H1 (cell line): Measurements from ENCODE around the gene SERPINB11. TPM values are rescaled to one million over a fixed set of nuclear protein-coding genes. Genes with fewer than 3 reads are reported as not detected.

Experiments used
- BRCA1 ChIP-seq: IDR thresholded peaks from 2 replicates; pipeline ENCODE4 v1.6.1; 2012; ENCODE audit warnings: low read depth, low read length, improper control_type of control experiment
- CTBP2 ChIP-seq: IDR thresholded peaks from 2 replicates; pipeline ENCODE4 v1.7.0; 2011; ENCODE audit warnings: borderline replicate concordance, mild to moderate bottlenecking, moderate library complexity, mixed read lengths, low read length; ENCODE audit not compliant: insufficient read depth, insufficient read length
- EZH2 ChIP-seq: fragments of 200-600 bp; sonication (generic); IDR thresholded peaks from 2 replicates; pipeline ENCODE4 v1.7.1; 2012; ENCODE audit warnings: low read depth, mild to moderate bottlenecking, moderate library complexity, low read length, inconsistent platforms; ENCODE audit not compliant: severe bottlenecking
- KDM5A ChIP-seq: fragments of 200-600 bp; IDR thresholded peaks from 2 replicates; pipeline ENCODE4 v1.7.1; 2012; ENCODE audit warnings: mild to moderate bottlenecking, low read length, inconsistent platforms, mixed read lengths
- RBBP5 ChIP-seq: IDR thresholded peaks from 2 replicates; pipeline ENCODE4 v1.7.1; 2012; ENCODE audit warnings: low read depth, mild to moderate bottlenecking, inconsistent platforms, low read length, moderate library complexity, borderline replicate concordance
- RXRA ChIP-seq: IDR thresholded peaks from 2 replicates; pipeline ENCODE4 v1.6.1; 2011; ENCODE audit warnings: low read depth, mild to moderate bottlenecking, low read length, moderate library complexity; ENCODE audit not compliant: insufficient read depth
- polyA plus RNA-seq, 7 experiments: library from polyadenylated mRNA; depleted of rRNA in 3 of 7; stranded (reverse) in 5 of 7; unstranded in 2 of 7; fragments of >200 nt in 5 of 7; fragments of 200-250 nt in 2 of 7; gene quantifications; 1 replicate in 5 of 7; 2 replicates in 1 of 7; 4 replicates in 1 of 7; pipeline versions ENCODE4 v1.2.1 to v1.2.3, GENCODE V29; 2011 to 2013; ENCODE audit warnings: missing spikeins in 2 of 7, mixed read lengths in 2 of 7
- total RNA-seq: library from RNA; stranded (reverse); fragmentation: NEBNext Ultra II Directional; extraction: Animal tissue kit (Norgen Biotek cat#: 25700); gene quantifications from 2 replicates; pipeline ENCODE4 v1.2.1, GENCODE V29; 2021
- TF ChIP-seq, protein P1 (sequence below): fragments of 300-600 bp; sonication (generic); IDR thresholded peaks from 2 replicates; pipeline ENCODE4 v1.7.1; 2012; ENCODE audit warnings: low read length, moderate library complexity, mild to moderate bottlenecking, inconsistent platforms; ENCODE audit not compliant: insufficient replicate concordance
- TF ChIP-seq, protein P2 (sequence below): IDR thresholded peaks from 2 replicates; pipeline ENCODE4 v1.6.1; 2011; ENCODE audit warnings: low read depth, mild to moderate bottlenecking, low read length; ENCODE audit not compliant: insufficient read depth

SERPINB11 gene
- total and polyA plus RNA-seq, 2 of the 8 experiments (the other 6 are each of a cell fraction or from before 2014, with no cell fraction given) = not detected

DNA sequence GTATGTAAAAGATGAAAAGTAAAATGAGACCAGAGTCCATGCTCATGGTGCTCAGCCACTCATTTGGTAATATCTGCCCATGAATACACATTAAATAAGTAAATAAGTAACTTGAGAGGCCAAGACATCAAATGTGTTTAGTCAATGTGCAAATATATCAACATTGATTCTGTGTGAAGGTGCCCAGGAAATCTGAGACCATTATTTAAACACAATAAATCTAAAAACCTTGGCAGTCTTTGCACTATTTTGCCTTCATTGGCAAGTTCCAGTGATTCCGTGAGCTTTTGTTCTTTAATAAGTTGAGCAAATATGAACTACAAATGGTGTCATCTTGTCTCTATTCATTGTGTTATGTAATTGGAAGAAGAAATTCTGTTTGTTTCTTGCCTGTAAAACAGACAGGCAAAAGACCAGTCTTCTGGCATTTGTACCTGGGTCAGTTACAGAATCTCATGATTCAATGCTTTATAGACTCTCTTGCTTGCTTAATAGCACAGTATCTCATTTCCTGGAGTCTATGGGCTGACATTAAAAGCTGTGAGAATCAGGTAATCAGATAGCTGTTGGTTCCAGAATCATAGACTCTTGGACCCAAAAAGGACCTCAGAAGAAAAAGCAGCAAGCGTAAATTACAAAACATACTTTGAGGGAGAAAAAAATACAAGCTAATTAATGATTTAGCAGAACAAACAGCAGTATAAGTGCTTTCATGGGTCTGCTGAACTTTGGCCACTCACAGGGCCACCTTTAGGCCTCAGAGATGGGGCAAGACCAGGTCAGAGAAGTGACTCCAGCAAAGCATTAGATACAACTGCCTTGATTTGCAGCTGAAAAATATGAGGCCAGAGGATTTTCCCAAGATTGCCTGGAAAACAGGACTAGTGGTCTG lies 21.1 kb upstream of the SERPINB11 start (continued):
- TF ChIP-seq, protein P1, sequence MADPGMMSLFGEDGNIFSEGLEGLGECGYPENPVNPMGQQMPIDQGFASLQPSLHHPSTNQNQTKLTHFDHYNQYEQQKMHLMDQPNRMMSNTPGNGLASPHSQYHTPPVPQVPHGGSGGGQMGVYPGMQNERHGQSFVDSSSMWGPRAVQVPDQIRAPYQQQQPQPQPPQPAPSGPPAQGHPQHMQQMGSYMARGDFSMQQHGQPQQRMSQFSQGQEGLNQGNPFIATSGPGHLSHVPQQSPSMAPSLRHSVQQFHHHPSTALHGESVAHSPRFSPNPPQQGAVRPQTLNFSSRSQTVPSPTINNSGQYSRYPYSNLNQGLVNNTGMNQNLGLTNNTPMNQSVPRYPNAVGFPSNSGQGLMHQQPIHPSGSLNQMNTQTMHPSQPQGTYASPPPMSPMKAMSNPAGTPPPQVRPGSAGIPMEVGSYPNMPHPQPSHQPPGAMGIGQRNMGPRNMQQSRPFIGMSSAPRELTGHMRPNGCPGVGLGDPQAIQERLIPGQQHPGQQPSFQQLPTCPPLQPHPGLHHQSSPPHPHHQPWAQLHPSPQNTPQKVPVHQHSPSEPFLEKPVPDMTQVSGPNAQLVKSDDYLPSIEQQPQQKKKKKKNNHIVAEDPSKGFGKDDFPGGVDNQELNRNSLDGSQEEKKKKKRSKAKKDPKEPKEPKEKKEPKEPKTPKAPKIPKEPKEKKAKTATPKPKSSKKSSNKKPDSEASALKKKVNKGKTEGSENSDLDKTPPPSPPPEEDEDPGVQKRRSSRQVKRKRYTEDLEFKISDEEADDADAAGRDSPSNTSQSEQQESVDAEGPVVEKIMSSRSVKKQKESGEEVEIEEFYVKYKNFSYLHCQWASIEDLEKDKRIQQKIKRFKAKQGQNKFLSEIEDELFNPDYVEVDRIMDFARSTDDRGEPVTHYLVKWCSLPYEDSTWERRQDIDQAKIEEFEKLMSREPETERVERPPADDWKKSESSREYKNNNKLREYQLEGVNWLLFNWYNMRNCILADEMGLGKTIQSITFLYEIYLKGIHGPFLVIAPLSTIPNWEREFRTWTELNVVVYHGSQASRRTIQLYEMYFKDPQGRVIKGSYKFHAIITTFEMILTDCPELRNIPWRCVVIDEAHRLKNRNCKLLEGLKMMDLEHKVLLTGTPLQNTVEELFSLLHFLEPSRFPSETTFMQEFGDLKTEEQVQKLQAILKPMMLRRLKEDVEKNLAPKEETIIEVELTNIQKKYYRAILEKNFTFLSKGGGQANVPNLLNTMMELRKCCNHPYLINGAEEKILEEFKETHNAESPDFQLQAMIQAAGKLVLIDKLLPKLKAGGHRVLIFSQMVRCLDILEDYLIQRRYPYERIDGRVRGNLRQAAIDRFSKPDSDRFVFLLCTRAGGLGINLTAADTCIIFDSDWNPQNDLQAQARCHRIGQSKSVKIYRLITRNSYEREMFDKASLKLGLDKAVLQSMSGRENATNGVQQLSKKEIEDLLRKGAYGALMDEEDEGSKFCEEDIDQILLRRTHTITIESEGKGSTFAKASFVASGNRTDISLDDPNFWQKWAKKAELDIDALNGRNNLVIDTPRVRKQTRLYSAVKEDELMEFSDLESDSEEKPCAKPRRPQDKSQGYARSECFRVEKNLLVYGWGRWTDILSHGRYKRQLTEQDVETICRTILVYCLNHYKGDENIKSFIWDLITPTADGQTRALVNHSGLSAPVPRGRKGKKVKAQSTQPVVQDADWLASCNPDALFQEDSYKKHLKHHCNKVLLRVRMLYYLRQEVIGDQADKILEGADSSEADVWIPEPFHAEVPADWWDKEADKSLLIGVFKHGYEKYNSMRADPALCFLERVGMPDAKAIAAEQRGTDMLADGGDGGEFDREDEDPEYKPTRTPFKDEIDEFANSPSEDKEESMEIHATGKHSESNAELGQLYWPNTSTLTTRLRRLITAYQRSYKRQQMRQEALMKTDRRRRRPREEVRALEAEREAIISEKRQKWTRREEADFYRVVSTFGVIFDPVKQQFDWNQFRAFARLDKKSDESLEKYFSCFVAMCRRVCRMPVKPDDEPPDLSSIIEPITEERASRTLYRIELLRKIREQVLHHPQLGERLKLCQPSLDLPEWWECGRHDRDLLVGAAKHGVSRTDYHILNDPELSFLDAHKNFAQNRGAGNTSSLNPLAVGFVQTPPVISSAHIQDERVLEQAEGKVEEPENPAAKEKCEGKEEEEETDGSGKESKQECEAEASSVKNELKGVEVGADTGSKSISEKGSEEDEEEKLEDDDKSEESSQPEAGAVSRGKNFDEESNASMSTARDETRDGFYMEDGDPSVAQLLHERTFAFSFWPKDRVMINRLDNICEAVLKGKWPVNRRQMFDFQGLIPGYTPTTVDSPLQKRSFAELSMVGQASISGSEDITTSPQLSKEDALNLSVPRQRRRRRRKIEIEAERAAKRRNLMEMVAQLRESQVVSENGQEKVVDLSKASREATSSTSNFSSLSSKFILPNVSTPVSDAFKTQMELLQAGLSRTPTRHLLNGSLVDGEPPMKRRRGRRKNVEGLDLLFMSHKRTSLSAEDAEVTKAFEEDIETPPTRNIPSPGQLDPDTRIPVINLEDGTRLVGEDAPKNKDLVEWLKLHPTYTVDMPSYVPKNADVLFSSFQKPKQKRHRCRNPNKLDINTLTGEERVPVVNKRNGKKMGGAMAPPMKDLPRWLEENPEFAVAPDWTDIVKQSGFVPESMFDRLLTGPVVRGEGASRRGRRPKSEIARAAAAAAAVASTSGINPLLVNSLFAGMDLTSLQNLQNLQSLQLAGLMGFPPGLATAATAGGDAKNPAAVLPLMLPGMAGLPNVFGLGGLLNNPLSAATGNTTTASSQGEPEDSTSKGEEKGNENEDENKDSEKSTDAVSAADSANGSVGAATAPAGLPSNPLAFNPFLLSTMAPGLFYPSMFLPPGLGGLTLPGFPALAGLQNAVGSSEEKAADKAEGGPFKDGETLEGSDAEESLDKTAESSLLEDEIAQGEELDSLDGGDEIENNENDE = no peak
- TF ChIP-seq RXRA (no peak), EZH2 (no peak), BRCA1 (no peak), KDM5A (no peak), CTBP2 (no peak), RBBP5 (no peak)
- TF ChIP-seq, protein P2, sequence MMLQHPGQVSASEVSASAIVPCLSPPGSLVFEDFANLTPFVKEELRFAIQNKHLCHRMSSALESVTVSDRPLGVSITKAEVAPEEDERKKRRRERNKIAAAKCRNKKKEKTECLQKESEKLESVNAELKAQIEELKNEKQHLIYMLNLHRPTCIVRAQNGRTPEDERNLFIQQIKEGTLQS = no peak
